ENCODE results near the gene GRIN1. TPM values are rescaled to one million over a fixed set of nuclear protein-coding genes. Genes with fewer than 3 reads are reported as not detected.

GRIN1 gene
- total and polyA plus RNA-seq, 2 of the 13 experiments (the other 11 are each of a cell fraction or from before 2014, with no cell fraction given) = 0.13 TPM; not detected in 1

- TF ChIP-seq ZNF646 (CRISPR knock-in tag; IDR thresholded peaks at IDR 0.05) (no peak), KMT2B (CRISPR knock-in tag; IDR thresholded peaks at IDR 0.05) (peak; percentile 95), ZNF605 (CRISPR knock-in tag; IDR thresholded peaks at IDR 0.05) (peak; percentile 48; the same call in 1 of the 2 replicates), HHEX (CRISPR knock-in tag; IDR thresholded peaks at IDR 0.05) (no peak), NFE2L1 (CRISPR knock-in tag; IDR thresholded peaks at IDR 0.05; ENCODE audit: borderline replicate concordance) (no peak), MAX (IDR thresholded peaks at IDR 0.05) (peak; percentile 89), KLF15 (CRISPR knock-in tag; IDR thresholded peaks at IDR 0.05; ENCODE audit: borderline replicate concordance) (no peak), LRRFIP1 (CRISPR knock-in tag; conservative IDR thresholded peaks at IDR 0.05) (no peak), PHB2 (IDR thresholded peaks at IDR 0.05; ENCODE audit: partially characterized antibody) (no peak), TRIM22 (IDR thresholded peaks at IDR 0.05) (no peak), MED1 (CRISPR knock-in tag; IDR thresholded peaks at IDR 0.05) (peak; percentile 42; the same call in 1 of the 2 replicates)
- TF ChIP-seq, protein P1, sequence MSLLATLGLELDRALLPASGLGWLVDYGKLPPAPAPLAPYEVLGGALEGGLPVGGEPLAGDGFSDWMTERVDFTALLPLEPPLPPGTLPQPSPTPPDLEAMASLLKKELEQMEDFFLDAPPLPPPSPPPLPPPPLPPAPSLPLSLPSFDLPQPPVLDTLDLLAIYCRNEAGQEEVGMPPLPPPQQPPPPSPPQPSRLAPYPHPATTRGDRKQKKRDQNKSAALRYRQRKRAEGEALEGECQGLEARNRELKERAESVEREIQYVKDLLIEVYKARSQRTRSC (CRISPR knock-in tag; IDR thresholded peaks at IDR 0.05; ENCODE audit: low read depth) = no peak
- TF ChIP-seq, protein P2, sequence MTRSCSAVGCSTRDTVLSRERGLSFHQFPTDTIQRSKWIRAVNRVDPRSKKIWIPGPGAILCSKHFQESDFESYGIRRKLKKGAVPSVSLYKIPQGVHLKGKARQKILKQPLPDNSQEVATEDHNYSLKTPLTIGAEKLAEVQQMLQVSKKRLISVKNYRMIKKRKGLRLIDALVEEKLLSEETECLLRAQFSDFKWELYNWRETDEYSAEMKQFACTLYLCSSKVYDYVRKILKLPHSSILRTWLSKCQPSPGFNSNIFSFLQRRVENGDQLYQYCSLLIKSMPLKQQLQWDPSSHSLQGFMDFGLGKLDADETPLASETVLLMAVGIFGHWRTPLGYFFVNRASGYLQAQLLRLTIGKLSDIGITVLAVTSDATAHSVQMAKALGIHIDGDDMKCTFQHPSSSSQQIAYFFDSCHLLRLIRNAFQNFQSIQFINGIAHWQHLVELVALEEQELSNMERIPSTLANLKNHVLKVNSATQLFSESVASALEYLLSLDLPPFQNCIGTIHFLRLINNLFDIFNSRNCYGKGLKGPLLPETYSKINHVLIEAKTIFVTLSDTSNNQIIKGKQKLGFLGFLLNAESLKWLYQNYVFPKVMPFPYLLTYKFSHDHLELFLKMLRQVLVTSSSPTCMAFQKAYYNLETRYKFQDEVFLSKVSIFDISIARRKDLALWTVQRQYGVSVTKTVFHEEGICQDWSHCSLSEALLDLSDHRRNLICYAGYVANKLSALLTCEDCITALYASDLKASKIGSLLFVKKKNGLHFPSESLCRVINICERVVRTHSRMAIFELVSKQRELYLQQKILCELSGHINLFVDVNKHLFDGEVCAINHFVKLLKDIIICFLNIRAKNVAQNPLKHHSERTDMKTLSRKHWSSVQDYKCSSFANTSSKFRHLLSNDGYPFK (CRISPR knock-in tag; IDR thresholded peaks at IDR 0.05; ENCODE audit: borderline replicate concordance) = peak; percentile 81; the same call in 1 of the 2 replicates
Measured at GRCh38 chr9:137205126-137206069, 66.4 kb downstream of the GRIN1 start, which contains the start of the genes NDOR1 and TMEM203 (continued).

Measured in HepG2 (cell line).